HCT116 (cell line): ENCODE measurements around the gene CALD1. TPM values are rescaled to one million over a fixed set of nuclear protein-coding genes. Genes with fewer than 3 reads are reported as not detected.

ENCODE experiments used
- ATAC-seq: fragments of 200-7000 bp; cut with Tn5 transposase; 2 replicates; pipeline ENCODE4 v1.9.1; 2020; ENCODE audit warnings: mild to moderate bottlenecking, moderate library complexity
- BruUV-seq: library from RNA; stranded (reverse); fragments of 400-500 nt; replicated peaks from 2 replicates; lab custom pipeline; 2021; lab: Mats Ljungman, UMichigan
- CTCF ChIA-PET: fragments of 300-600 bp; sonication (Branson Sonifier 250); formaldehyde crosslinking; loops from one replicate; lab custom pipeline; 2021; ENCODE audit warnings: antibody characterized with exemption; lab: Charles Lee
- POLR2A ChIA-PET: fragments of 300-600, 350-600 bp; sonication (Branson Sonifier 250); formaldehyde crosslinking; loops from one replicate; lab custom pipeline; 2021; ENCODE audit warnings: antibody characterized with exemption; lab: Charles Lee
- RAD21 ChIA-PET, 2 experiments: fragments of 300-600 bp; sonication (Branson Sonifier 250); formaldehyde crosslinking; loops; one replicate each; lab custom pipeline; 2023; ENCODE audit warnings: low total read pairs in 2 of 2; ENCODE audit not compliant: uncharacterized antibody in 2 of 2, unreplicated experiment in 2 of 2, low non-redundant PET in 1 of 2; lab: Charles Lee
- DNase-seq: peaks from one replicate; pipeline ENCODE4 v3.0.0-alpha.2; 2010; ENCODE audit warnings: low read depth, low spot score
- H2AFZ ChIP-seq: fragments of 200-600 bp; shearing (Covaris generic), sonication (generic); 2 replicates; pipeline ENCODE4 v1.6.1; 2017; ENCODE audit warnings: low read depth, mixed run types, mixed read lengths, antibody characterized with exemption, low read length; ENCODE audit not compliant: poor library complexity, severe bottlenecking
- H3K27ac ChIP-seq: 2 replicates; pipeline ENCODE4 v1.5.1; 2012; ENCODE audit warnings: low read depth, low read length
- H3K27me3 ChIP-seq: fragments of 200-600 bp; sonication (generic); 2 replicates; pipeline ENCODE4 v1.6.1; 2016; ENCODE audit warnings: mixed run types, low read length, mixed read lengths; ENCODE audit not compliant: insufficient read depth
- H3K36me3 ChIP-seq, 2 experiments: fragments of 200-500 bp in 1 of 2; fragments of 200-600 bp in 1 of 2; sonication (Bioruptor generic) in 1 of 2; sonication (generic) in 1 of 2; 2 replicates each; pipeline versions ENCODE4 v1.5.1 to v1.6.1; 2014 to 2016; ENCODE audit warnings: low read length in 2 of 2, inconsistent platforms in 1 of 2, mixed read lengths in 1 of 2, mixed run types in 1 of 2; ENCODE audit not compliant: insufficient read depth in 2 of 2, control insufficient read depth in 1 of 2
- H3K4me1 ChIP-seq, 2 experiments: fragments of 200-600 bp in 1 of 2; sonication (generic) in 1 of 2; 2 replicates each; pipeline versions ENCODE4 v1.5.1 to v1.6.1; 2012 to 2017; ENCODE audit warnings: low read length in 2 of 2, inconsistent platforms in 1 of 2, mild to moderate bottlenecking in 1 of 2, mixed read lengths in 1 of 2, mixed run types in 1 of 2, moderate library complexity in 1 of 2; ENCODE audit not compliant: insufficient read depth in 2 of 2, control insufficient read depth in 1 of 2
- H3K4me2 ChIP-seq: fragments of 200-600 bp; sonication (generic); 2 replicates; pipeline ENCODE4 v1.6.1; 2017; ENCODE audit warnings: mixed run types, low read length, mixed read lengths
- H3K4me3 ChIP-seq, 2 experiments: fragments of 200-600 bp in 1 of 2; sonication (generic) in 1 of 2; replicated peaks in 1 of 2; 2 replicates each; pipeline ENCODE4 v1.5.1; 2011 to 2016; ENCODE audit warnings: low read length in 2 of 2, control low read depth in 1 of 2, low read depth in 1 of 2, mild to moderate bottlenecking in 1 of 2, mixed read lengths in 1 of 2, mixed run types in 1 of 2
- H3K79me2 ChIP-seq: fragments of 200-600 bp; sonication (generic); 2 replicates; pipeline ENCODE4 v1.6.1; 2017; ENCODE audit warnings: mild to moderate bottlenecking, mixed run types, low read length, moderate library complexity, mixed read lengths; ENCODE audit not compliant: insufficient read depth
- H3K9ac ChIP-seq: fragments of 200-600 bp; sonication (generic); 2 replicates; pipeline ENCODE4 v1.6.1; 2016; ENCODE audit warnings: low read length, mixed read lengths
- H3K9me2 ChIP-seq: fragments of 200-600 bp; sonication (generic), shearing (Covaris generic); 2 replicates; pipeline ENCODE4 v1.6.1; 2017; ENCODE audit warnings: mixed run types, mild to moderate bottlenecking, moderate library complexity; ENCODE audit not compliant: insufficient read depth
- H3K9me3 ChIP-seq, 2 experiments: fragments of 200-500 bp in 1 of 2; fragments of 200-600 bp in 1 of 2; sonication (Bioruptor generic) in 1 of 2; sonication (generic) in 1 of 2; 2 replicates each; pipeline ENCODE4 v1.6.1; 2014 to 2017; ENCODE audit warnings: low read length in 2 of 2, mixed read lengths in 2 of 2, inconsistent platforms in 1 of 2, low read depth in 1 of 2, mild to moderate bottlenecking in 1 of 2, mixed run types in 1 of 2, moderate library complexity in 1 of 2; ENCODE audit not compliant: control insufficient read depth in 1 of 2, insufficient read depth in 1 of 2
- H4K20me1 ChIP-seq: fragments of 200-600 bp; sonication (generic), shearing (Covaris generic); 2 replicates; pipeline ENCODE4 v1.6.1; 2017; ENCODE audit warnings: mixed run types, mild to moderate bottlenecking, moderate library complexity; ENCODE audit not compliant: insufficient read depth
- ELF1 ChIP-seq: IDR thresholded peaks from 2 replicates; pipeline ENCODE4 v1.6.1; 2012; ENCODE audit warnings: low read depth, borderline replicate concordance
- EZH2 ChIP-seq: fragments of 200-600 bp; sonication (generic); IDR thresholded peaks from 2 replicates; pipeline ENCODE4 v1.6.1; 2017; ENCODE audit warnings: antibody characterized with exemption, mixed run types
- FOSL1 ChIP-seq: IDR thresholded peaks from 2 replicates; pipeline ENCODE4 v1.6.1; 2012; ENCODE audit warnings: low read depth
- POLR2A ChIP-seq: IDR thresholded peaks from 2 replicates; pipeline ENCODE4 v1.7.0; 2011; ENCODE audit warnings: borderline replicate concordance; ENCODE audit not compliant: insufficient read depth, insufficient read length; ENCODE audit errors: extremely low read depth
- REST ChIP-seq: IDR thresholded peaks from 2 replicates; pipeline ENCODE4 v1.6.1; 2012; ENCODE audit warnings: low read depth
- SP1 ChIP-seq: IDR thresholded peaks from 2 replicates; pipeline ENCODE4 v1.6.1; 2012; ENCODE audit warnings: low read depth
- SRF ChIP-seq: IDR thresholded peaks from 2 replicates; pipeline ENCODE4 v1.6.1; 2012; ENCODE audit warnings: low read depth
- TCF7L2 ChIP-seq: IDR thresholded peaks from 2 replicates; pipeline ENCODE4 v1.7.0; 2011; ENCODE audit warnings: borderline replicate concordance, inconsistent platforms; ENCODE audit not compliant: insufficient read depth, insufficient read length; ENCODE audit errors: extremely low read depth
- YY1 ChIP-seq: IDR thresholded peaks from 2 replicates; pipeline ENCODE4 v1.6.1; 2011; ENCODE audit warnings: low read length, low read depth, moderate library complexity, mild to moderate bottlenecking; ENCODE audit not compliant: insufficient replicate concordance; ENCODE audit errors: extremely low read depth
- intact Hi-C: fragments of 100-400 bp; cut with micrococcal nuclease; formaldehyde crosslinking; loops from 2 replicates; pipeline ENCODE4 v1.10.0; 2022
- total RNA-seq: library from RNA; stranded (reverse); gene quantifications from one replicate; pipeline ENCODE4 v1.2.1, GENCODE V29; 2021; ENCODE audit not compliant: unreplicated experiment

Gene CALD1
- total RNA-seq, 1 experiment from 2014 or later, result 66.8 TPM

GRCh38 chr7:134993877-134994456, 214.5 kb downstream of the CALD1 start:
- no peak overlapping the region for H3K9ac ChIP-seq
- no peaks in the 10 kb centered on the region for H3K9me3 ChIP-seq
- H2AFZ ChIP-seq, result no peak overlapping the region
- DNase-seq, result no peak
- BruUV-seq, result no TSS peak
- H3K36me3 ChIP-seq, result 0 out of 4 replicates have a peak, but pooled peaks cover 0 to 4% of the 10 kb centered on the region in 2 experiments
- no peaks in the 10 kb centered on the region for H3K27me3 ChIP-seq
- H3K9me2 ChIP-seq, result no peaks in the 10 kb centered on the region
- ChIA-PET POLR2A (no interaction called here), CTCF (no interaction called here), RAD21 (no interaction called here)
- H3K27ac ChIP-seq, result no peak overlapping the region
- no peaks in the 10 kb centered on the region for H3K79me2 ChIP-seq
- intact Hi-C loops, result no loop called here
- no peak overlapping the region for H3K4me3 ChIP-seq
- H4K20me1 ChIP-seq, result no peaks in the 10 kb centered on the region
- no peaks in the 10 kb centered on the region for H3K4me1 ChIP-seq
- TF ChIP-seq REST (no peak), SP1 (no peak), EZH2 (no peak), TCF7L2 (no peak), FOSL1 (no peak), ELF1 (no peak), SRF (no peak), POLR2A (no peak), YY1 (no peak)
- ATAC-seq, result no peak
- no peak overlapping the region for H3K4me2 ChIP-seq
